PC-9 (cell line): ENCODE data around the gene DIAPH3. TPM values are rescaled to one million over a fixed set of nuclear protein-coding genes. Genes with fewer than 3 reads are reported as not detected.

ENCODE experiments used
- BruUV-seq: library from RNA; stranded (reverse); fragments of 400-500 nt; replicated peaks from 2 replicates; lab custom pipeline; 2021; lab: Mats Ljungman, UMichigan
- CTCF ChIA-PET: fragments of 300-600 bp; sonication (Branson Sonifier 250); formaldehyde crosslinking; loops from one replicate; lab custom pipeline; 2022; ENCODE audit warnings: antibody characterized with exemption; lab: Charles Lee
- POLR2A ChIA-PET: fragments of 300-600 bp; sonication (Branson Sonifier 250); formaldehyde crosslinking; loops from one replicate; lab custom pipeline; 2022; ENCODE audit warnings: antibody characterized with exemption; ENCODE audit not compliant: unreplicated experiment; lab: Charles Lee
- DNase-seq, 2 experiments: peaks; one replicate each; pipeline versions ENCODE4 v3.0.0 to v3.0.0-alpha.2; 2015 to 2022; ENCODE audit warnings: mixed read lengths in 1 of 2
- H2AFZ ChIP-seq: fragments of 200-600 bp; sonication (generic); 2 replicates; pipeline ENCODE4 v1.8.1; 2017; ENCODE audit warnings: antibody characterized with exemption
- H3F3A ChIP-seq: fragments of 200-600 bp; sonication (generic); 2 replicates; pipeline ENCODE4 v1.8.1; 2017; ENCODE audit warnings: antibody characterized with exemption, mild to moderate bottlenecking, low read depth; ENCODE audit not compliant: insufficient read depth
- H3K27ac ChIP-seq: fragments of 200-600 bp; sonication (generic); 2 replicates; pipeline ENCODE4 v1.6.1; 2016; ENCODE audit warnings: mixed run types
- H3K27me3 ChIP-seq: fragments of 200-600 bp; sonication (generic); 2 replicates; pipeline ENCODE4 v1.6.1; 2016; ENCODE audit warnings: low read depth, mixed run types; ENCODE audit not compliant: insufficient read depth
- H3K36me3 ChIP-seq: fragments of 200-600 bp; sonication (generic); 2 replicates; pipeline ENCODE4 v1.6.1; 2016; ENCODE audit warnings: low read depth, mixed run types
- H3K4me1 ChIP-seq: fragments of 200-600 bp; sonication (generic); replicated peaks from 2 replicates; pipeline ENCODE4 v1.6.1; 2016; ENCODE audit warnings: mixed run types; ENCODE audit not compliant: insufficient read depth
- H3K4me2 ChIP-seq: fragments of 200-600 bp; sonication (generic); 2 replicates; pipeline ENCODE4 v1.6.1; 2017; ENCODE audit warnings: mixed run types
- H3K4me3 ChIP-seq: fragments of 200-600 bp; sonication (generic); 2 replicates; pipeline ENCODE4 v1.6.1; 2016; ENCODE audit warnings: mixed run types
- H3K79me2 ChIP-seq: fragments of 200-600 bp; sonication (generic); 2 replicates; pipeline ENCODE4 v1.6.1; 2017; ENCODE audit warnings: low read depth, mixed run types
- H3K9me2 ChIP-seq: fragments of 200-600 bp; sonication (generic); 2 replicates; pipeline ENCODE4 v1.8.1; 2017; ENCODE audit warnings: mild to moderate bottlenecking; ENCODE audit not compliant: insufficient read depth
- H3K9me3 ChIP-seq: fragments of 200-600 bp; sonication (generic); 2 replicates; pipeline ENCODE4 v1.8.1; 2016; ENCODE audit warnings: low read depth; ENCODE audit not compliant: insufficient read depth
- H4K20me1 ChIP-seq: fragments of 200-600 bp; sonication (generic); 2 replicates; pipeline ENCODE4 v1.8.1; 2017; ENCODE audit not compliant: insufficient read depth
- EZH2 ChIP-seq: fragments of 200-600 bp; sonication (generic); IDR thresholded peaks from 2 replicates; pipeline ENCODE4 v1.8.0; 2017; ENCODE audit warnings: antibody characterized with exemption, low read depth
- intact Hi-C: fragments of 100-400 bp; cut with micrococcal nuclease; formaldehyde crosslinking; loops from one replicate; pipeline ENCODE4 v1.10.0; 2022; ENCODE audit not compliant: unreplicated experiment
- total RNA-seq: library from RNA; stranded (reverse); gene quantifications from 2 replicates; pipeline ENCODE4 v1.2.3, GENCODE V29; 2021
- TF ChIP-seq, protein P1 (sequence below): fragments of 200-600 bp; sonication (generic); conservative IDR thresholded peaks from 2 replicates; pipeline ENCODE4 v1.6.1; 2017; ENCODE audit warnings: mixed run types, antibody characterized with exemption, mild to moderate bottlenecking, moderate library complexity

The DIAPH3 gene
- total RNA-seq, 1 experiment from 2014 or later: 39.3 TPM

DNA sequence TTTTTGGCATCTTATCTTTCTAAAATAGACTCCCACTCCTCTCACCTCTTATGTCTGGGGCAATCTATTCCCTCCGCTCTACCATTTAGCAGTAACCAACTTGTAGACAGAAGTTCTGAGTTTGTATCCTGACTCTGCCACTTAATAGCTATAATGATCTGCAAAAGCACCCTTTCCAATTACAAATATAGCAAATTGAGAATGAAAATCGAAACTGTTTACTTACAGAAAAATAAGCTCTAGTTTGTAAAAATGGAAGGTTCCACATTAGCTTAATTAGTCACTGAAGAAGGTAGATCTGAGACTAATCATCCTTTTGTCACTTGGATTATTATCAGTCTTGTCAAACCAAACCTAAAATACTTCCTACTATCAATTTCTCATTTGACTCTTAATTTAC is 409.3 kb downstream of the DIAPH3 start:
- intact Hi-C loops: no loop called here
- no peaks in the 10 kb centered on the region for H3K79me2 ChIP-seq
- ChIA-PET POLR2A (no interaction called here), CTCF (no interaction called here)
- no peak for DNase-seq
- H3K9me3 ChIP-seq: no peaks in the 10 kb centered on the region
- no peaks in the 10 kb centered on the region for H3K9me2 ChIP-seq
- H3K4me2 ChIP-seq: no peak overlapping the region
- TF ChIP-seq, protein P1, sequence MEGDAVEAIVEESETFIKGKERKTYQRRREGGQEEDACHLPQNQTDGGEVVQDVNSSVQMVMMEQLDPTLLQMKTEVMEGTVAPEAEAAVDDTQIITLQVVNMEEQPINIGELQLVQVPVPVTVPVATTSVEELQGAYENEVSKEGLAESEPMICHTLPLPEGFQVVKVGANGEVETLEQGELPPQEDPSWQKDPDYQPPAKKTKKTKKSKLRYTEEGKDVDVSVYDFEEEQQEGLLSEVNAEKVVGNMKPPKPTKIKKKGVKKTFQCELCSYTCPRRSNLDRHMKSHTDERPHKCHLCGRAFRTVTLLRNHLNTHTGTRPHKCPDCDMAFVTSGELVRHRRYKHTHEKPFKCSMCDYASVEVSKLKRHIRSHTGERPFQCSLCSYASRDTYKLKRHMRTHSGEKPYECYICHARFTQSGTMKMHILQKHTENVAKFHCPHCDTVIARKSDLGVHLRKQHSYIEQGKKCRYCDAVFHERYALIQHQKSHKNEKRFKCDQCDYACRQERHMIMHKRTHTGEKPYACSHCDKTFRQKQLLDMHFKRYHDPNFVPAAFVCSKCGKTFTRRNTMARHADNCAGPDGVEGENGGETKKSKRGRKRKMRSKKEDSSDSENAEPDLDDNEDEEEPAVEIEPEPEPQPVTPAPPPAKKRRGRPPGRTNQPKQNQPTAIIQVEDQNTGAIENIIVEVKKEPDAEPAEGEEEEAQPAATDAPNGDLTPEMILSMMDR: no peak
- no peak overlapping the region for H2AFZ ChIP-seq
- no TSS peak for BruUV-seq
- no peaks in the 10 kb centered on the region for H4K20me1 ChIP-seq
- H3K4me1 ChIP-seq: no peaks in the 10 kb centered on the region
- H3F3A ChIP-seq: no peaks in the 10 kb centered on the region
- no peak overlapping the region for H3K27ac ChIP-seq
- H3K36me3 ChIP-seq: no peaks in the 10 kb centered on the region
- H3K27me3 ChIP-seq: no peaks in the 10 kb centered on the region
- no peak overlapping the region for H3K4me3 ChIP-seq

DNA sequence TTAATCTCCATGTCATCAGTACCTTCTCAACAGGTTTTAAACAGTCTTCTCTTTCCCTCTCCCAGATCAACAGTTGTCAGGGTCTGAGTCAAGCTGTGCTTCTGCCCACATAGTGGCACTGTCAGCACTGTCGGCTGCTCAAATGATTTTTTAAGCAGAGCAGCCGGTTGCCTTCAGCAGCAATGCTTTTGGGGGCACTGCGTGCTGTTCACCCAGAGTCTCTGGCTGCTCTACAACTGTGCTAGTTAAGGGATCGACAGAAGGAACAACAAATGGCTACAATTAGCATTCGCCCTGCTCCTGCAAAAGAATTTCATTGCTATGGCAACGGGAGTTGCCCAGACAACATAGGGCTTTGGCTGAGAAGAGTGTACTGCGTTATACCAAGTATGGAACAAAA is 412.9 kb downstream of the DIAPH3 start:
- H3K4me2 ChIP-seq: no peak overlapping the region
- TF ChIP-seq, protein P1: no peak
- no peak for TF ChIP-seq EZH2
- no peaks in the 10 kb centered on the region for H3K36me3 ChIP-seq
- H4K20me1 ChIP-seq: no peaks in the 10 kb centered on the region
- H3K4me1 ChIP-seq: no peaks in the 10 kb centered on the region
- intact Hi-C loops: no loop called here
- H3K79me2 ChIP-seq: no peaks in the 10 kb centered on the region
- no peak overlapping the region for H3K4me3 ChIP-seq
- no peaks in the 10 kb centered on the region for H3K9me3 ChIP-seq
- no peaks in the 10 kb centered on the region; the same call in 1 of the 2 replicates for H3K9me2 ChIP-seq
- DNase-seq: no peak
- no peaks in the 10 kb centered on the region for H3K27me3 ChIP-seq
- BruUV-seq: no TSS peak
- POLR2A ChIA-PET: no interaction called here
- H3F3A ChIP-seq: no peaks in the 10 kb centered on the region
- H3K27ac ChIP-seq: no peak overlapping the region
- CTCF ChIA-PET: interaction anchor here (0.6 kb wide), 1 partner anchor 1439 kb away, joined by 3 read pairs; no protein-coding TSS in a partner anchor
- H2AFZ ChIP-seq: no peak overlapping the region

DNA sequence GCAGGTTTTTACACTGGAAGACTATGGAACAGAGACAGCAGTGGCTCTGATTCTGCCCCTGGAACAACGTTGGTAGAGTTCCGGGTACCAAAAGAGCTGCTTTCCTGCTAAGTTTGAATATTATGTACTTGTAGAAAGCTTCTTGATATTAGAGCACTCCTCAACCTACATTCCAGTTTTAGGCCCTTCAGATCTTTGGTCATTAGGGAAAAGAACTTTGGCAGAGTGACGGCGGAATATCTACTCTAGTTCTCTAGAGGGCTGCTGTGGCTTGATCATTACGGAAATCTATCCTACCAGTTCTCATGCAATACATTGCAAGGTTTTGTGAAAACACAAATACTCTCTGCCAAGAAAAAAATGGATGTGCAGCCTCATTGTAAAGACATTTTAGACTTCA is 415.7 kb downstream of the DIAPH3 start:
- ChIA-PET POLR2A (no interaction called here), CTCF (no interaction called here)
- no peaks in the 10 kb centered on the region for H3K9me3 ChIP-seq
- no peaks in the 10 kb centered on the region for H3K27me3 ChIP-seq
- no peaks in the 10 kb centered on the region for H3F3A ChIP-seq
- no peak overlapping the region for H2AFZ ChIP-seq
- no peaks in the 10 kb centered on the region for H3K79me2 ChIP-seq
- no peak for DNase-seq
- H3K9me2 ChIP-seq: no peaks in the 10 kb centered on the region; the same call in 1 of the 2 replicates
- no TSS peak for BruUV-seq
- no peaks in the 10 kb centered on the region for H4K20me1 ChIP-seq
- intact Hi-C loops: no loop called here
- H3K27ac ChIP-seq: no peak overlapping the region
- H3K4me2 ChIP-seq: no peak overlapping the region
- TF ChIP-seq, protein P1: no peak
- TF ChIP-seq EZH2: no peak
- no peak overlapping the region for H3K4me3 ChIP-seq
- H3K36me3 ChIP-seq: no peaks in the 10 kb centered on the region
- no peaks in the 10 kb centered on the region for H3K4me1 ChIP-seq
